GM12801 (cell line): ENCODE measurements around the gene PFDN4.

ENCODE experiments used
- CTCF ChIP-seq: IDR thresholded peaks from one replicate; pipeline ENCODE4 v1.5.1; 2011; ENCODE audit warnings: control low read depth; ENCODE audit not compliant: insufficient read length; ENCODE audit errors: extremely low read depth

PFDN4 gene

GRCh38 chr20:54207743-54208547 lies at the start of gene PFDN4:
Gene PFDN4 (plus strand): TSS chr20:54208087. CDS start chr20:54208101, 14 bp downstream.
- TF ChIP-seq CTCF: no peak

GRCh38 chr20:54158226-54158625 lies 49.7 kb upstream of the PFDN4 start:
- no peak for TF ChIP-seq CTCF

GRCh38 chr20:54158856-54159418 lies 49.0 kb upstream of the PFDN4 start:
- TF ChIP-seq CTCF: no peak

- no peak for TF ChIP-seq CTCF
Measured at GRCh38 chr20:54160065-54161007, 47.6 kb upstream of the PFDN4 start.

- TF ChIP-seq CTCF: no peak
Measured at GRCh38 chr20:54161008-54161820, 46.7 kb upstream of the PFDN4 start.

- no peak for TF ChIP-seq CTCF
Measured at GRCh38 chr20:54161821-54162149, 46.1 kb upstream of the PFDN4 start.
